ENCODE data around the gene ATF4.
A peak's percentile ranks its signal among the peaks of the same experiment; 100 is the strongest.

The ATF4 gene

GRCh38 chr22:39529487-39529851, 9.1 kb downstream of the ATF4 start:
- no peak for DNase-seq (ENCODE audit: low read depth)
- H3K4me3 ChIP-seq (ENCODE audit: low read depth, low read length): peak overlapping the region; percentile 3
- TF ChIP-seq, protein P1, sequence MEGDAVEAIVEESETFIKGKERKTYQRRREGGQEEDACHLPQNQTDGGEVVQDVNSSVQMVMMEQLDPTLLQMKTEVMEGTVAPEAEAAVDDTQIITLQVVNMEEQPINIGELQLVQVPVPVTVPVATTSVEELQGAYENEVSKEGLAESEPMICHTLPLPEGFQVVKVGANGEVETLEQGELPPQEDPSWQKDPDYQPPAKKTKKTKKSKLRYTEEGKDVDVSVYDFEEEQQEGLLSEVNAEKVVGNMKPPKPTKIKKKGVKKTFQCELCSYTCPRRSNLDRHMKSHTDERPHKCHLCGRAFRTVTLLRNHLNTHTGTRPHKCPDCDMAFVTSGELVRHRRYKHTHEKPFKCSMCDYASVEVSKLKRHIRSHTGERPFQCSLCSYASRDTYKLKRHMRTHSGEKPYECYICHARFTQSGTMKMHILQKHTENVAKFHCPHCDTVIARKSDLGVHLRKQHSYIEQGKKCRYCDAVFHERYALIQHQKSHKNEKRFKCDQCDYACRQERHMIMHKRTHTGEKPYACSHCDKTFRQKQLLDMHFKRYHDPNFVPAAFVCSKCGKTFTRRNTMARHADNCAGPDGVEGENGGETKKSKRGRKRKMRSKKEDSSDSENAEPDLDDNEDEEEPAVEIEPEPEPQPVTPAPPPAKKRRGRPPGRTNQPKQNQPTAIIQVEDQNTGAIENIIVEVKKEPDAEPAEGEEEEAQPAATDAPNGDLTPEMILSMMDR (conservative IDR thresholded peaks at IDR 0.05; ENCODE audit: low read depth, low read length): no peak

DNA sequence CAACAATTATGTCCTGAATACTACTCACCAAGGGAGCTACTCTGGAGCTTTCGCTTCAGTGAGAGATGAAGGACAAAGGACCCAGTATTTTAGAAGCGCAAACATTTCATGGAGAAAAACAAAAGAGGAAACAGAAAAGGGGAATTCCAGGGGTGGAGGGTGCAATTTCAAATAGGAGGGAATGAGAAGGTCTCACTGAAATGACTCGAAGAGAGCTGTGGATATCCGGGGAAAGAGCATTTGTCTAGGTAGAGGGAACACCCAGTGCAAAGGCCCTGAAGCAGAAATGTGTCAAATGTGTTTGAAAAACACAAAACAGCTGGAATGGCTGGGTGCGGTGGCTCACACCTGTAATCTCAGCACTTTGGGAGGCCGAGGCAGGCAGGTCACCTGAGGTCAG, 9.8 kb downstream of the ATF4 start:
- no peak overlapping the region for H3K4me3 ChIP-seq (ENCODE audit: low read depth, low read length)
- TF ChIP-seq, protein P1 (conservative IDR thresholded peaks at IDR 0.05; ENCODE audit: low read depth, low read length): no peak
- no peak for DNase-seq (ENCODE audit: low read depth)

GRCh38 chr22:39530692-39531331, 10.4 kb downstream of the ATF4 start:
- H3K4me3 ChIP-seq (ENCODE audit: low read depth, low read length): peak overlapping the region; percentile 12
- TF ChIP-seq, protein P1 (conservative IDR thresholded peaks at IDR 0.05; ENCODE audit: low read depth, low read length): peak; percentile 48
- peak; percentile 74 for DNase-seq (ENCODE audit: low read depth)

GRCh38 chr22:39532215-39533073, 12.1 kb downstream of the ATF4 start, which contains the start of gene RPS19BP1:
TSS of gene RPS19BP1 (minus strand) at chr22:39532748. CDS start at chr22:39532738, 10 bp downstream.
- peak within 1 kb of the TSS; percentile 96 for H3K4me3 ChIP-seq (ENCODE audit: low read depth, low read length)
- TF ChIP-seq, protein P1 (conservative IDR thresholded peaks at IDR 0.05; ENCODE audit: low read depth, low read length): no peak
- peak; percentile 100 for DNase-seq (ENCODE audit: low read depth)

DNA sequence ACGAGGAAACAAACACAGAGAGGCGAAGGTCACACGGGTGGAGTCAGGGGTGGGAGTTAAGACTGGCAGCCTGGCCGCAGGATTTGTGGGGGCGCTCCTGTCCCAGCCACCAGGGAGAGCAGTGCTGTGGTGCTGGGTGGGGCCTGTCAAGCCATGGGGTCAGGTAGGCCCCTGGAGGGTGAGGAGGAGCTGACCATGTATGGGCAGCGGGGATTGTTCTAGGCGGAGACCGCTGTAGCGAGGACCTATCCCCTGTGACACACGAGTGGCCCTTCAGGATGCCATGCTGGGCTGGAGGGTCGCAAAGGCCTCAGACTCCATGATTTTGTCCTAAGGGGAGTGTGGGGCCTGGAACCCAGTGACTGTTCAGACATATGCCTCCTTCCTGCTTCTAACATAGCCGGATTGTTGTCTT, 13.7 kb downstream of the ATF4 start:
- no peak overlapping the region for H3K4me3 ChIP-seq (ENCODE audit: low read depth, low read length)
- TF ChIP-seq, protein P1 (conservative IDR thresholded peaks at IDR 0.05; ENCODE audit: low read depth, low read length): no peak

DNA sequence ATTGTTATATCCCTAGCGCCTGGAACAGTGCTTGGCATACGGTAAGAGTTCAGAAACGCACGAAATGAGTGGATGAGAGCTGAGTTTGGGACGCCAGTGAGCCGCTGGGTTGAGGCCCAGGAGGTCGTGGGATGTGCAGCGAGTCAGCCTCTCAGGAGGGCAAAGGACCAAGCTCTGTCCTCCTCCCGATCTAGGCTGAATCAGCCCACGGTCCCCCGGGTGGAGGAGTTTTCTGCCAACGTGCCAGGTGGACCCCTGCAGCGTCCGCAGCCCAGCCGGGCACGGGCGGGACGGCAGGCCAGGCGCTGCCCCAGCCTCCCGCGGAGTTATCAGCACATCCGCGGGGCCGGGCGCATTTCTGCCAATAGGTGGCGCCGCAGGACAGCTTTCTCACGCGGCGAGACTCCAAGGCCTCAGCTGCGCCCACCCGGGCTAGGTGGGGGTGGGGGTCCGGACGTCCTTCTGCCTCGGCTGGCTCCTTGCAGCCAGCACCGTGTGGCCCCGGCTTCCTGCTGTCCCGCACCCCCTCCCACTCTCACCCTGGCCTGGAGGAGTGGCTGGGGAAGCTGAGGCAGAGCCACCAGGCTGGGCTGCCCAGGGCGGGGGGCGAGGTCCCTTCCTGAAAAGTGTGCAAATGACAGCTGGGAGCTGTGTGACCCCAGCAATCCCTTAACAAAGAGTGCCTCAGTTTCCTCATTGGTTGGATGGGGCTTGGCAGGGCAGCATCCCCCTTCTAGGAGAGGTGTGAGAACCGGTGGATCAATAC, 14.4 kb downstream of the ATF4 start:
- DNase-seq (ENCODE audit: low read depth): peak; percentile 69
- H3K4me3 ChIP-seq (ENCODE audit: low read depth, low read length): peak overlapping the region; percentile 34
- TF ChIP-seq, protein P1 (conservative IDR thresholded peaks at IDR 0.05; ENCODE audit: low read depth, low read length): peak; percentile 81

More for the DNA sequence above, 13.7 kb downstream of the ATF4 start:
- no peak for DNase-seq (ENCODE audit: low read depth)

All from choroid plexus epithelial cell (primary cell).